HG03135 (cell line): ENCODE results near the gene NUDT22.

Experiments used
- ATAC-seq: cut with Tn5 transposase; IDR thresholded peaks from one replicate; pipeline ENCODE4 v1.9.1; 2021; ENCODE audit warnings: mild to moderate bottlenecking, moderate library complexity; ENCODE audit not compliant: unreplicated experiment

NUDT22 gene

GRCh38 chr11:64241241-64241490 is 15.1 kb downstream of the NUDT22 start:
- peak; percentile 66 for ATAC-seq

- peak; percentile 10 for ATAC-seq
Observed at GRCh38 chr11:64241491-64242374, 15.7 kb downstream of the NUDT22 start.

- no peak for ATAC-seq
Observed at GRCh38 chr11:64243236-64243854, 17.3 kb downstream of the NUDT22 start.

GRCh38 chr11:64244107-64244506 is 18.0 kb downstream of the NUDT22 start:
- no peak for ATAC-seq

GRCh38 chr11:64244966-64245365 is 18.9 kb downstream of the NUDT22 start:
- no peak for ATAC-seq

GRCh38 chr11:64245401-64245796 is 19.3 kb downstream of the NUDT22 start:
- no peak for ATAC-seq

- no peak for ATAC-seq
Observed at GRCh38 chr11:64245797-64246620, 19.9 kb downstream of the NUDT22 start.

- peak; percentile 11 for ATAC-seq
Observed at GRCh38 chr11:64246621-64246870, 20.5 kb downstream of the NUDT22 start.

- peak; percentile 33 for ATAC-seq
Observed at GRCh38 chr11:64246871-64247728, 21.0 kb downstream of the NUDT22 start, which contains the start of gene PPP1R14B. Gene PPP1R14B, minus strand, starts transcription at chr11:64246943. Its CDS starts 270 bp downstream, at chr11:64246673.

- no peak for ATAC-seq
Observed at GRCh38 chr11:64247729-64248531, 21.9 kb downstream of the NUDT22 start.

GRCh38 chr11:64248578-64248977 is 22.5 kb downstream of the NUDT22 start:
- no peak for ATAC-seq

- no peak for ATAC-seq
Observed at GRCh38 chr11:64249038-64249437, 23.0 kb downstream of the NUDT22 start.

- ATAC-seq, result no peak
Observed at GRCh38 chr11:64249563-64250414, 23.7 kb downstream of the NUDT22 start.

GRCh38 chr11:64250415-64251015 is 24.4 kb downstream of the NUDT22 start:
- ATAC-seq, result no peak

- no peak for ATAC-seq
Observed at GRCh38 chr11:64251016-64251752, 25.1 kb downstream of the NUDT22 start, which contains the start of gene PLCB3. Gene PLCB3, plus strand, starts transcription at chr11:64251530. Its CDS starts 120 bp downstream, at chr11:64251650.

GRCh38 chr11:64251753-64252002 is 25.6 kb downstream of the NUDT22 start:
- no peak for ATAC-seq

GRCh38 chr11:64252003-64252872 is 26.2 kb downstream of the NUDT22 start:
- ATAC-seq, result no peak
